Natural killer cell (primary cell): Measurements from ENCODE around the gene STK32A. TPM values are rescaled to one million over a fixed set of nuclear protein-coding genes. Genes with fewer than 3 reads are reported as not detected.

Experiments used
- ATAC-seq, 3 donors: fragments of 150-1000 bp in 2 of 3; fragments of 200-7000 bp in 1 of 3; cut with Tn5 transposase; 1 replicate in 1 of 3; 2 replicates in 2 of 3; pipeline ENCODE4 v1.10.0; 2021; ENCODE audit warnings: mild to moderate bottlenecking in 2 of 3, moderate library complexity in 2 of 3
- DNase-seq, 2 donors: peaks; one replicate each; pipeline versions ENCODE4 v3.0.0 to v3.0.0-alpha.2; 2013 to 2021; ENCODE audit warnings: mixed read lengths in 1 of 2
- H3K27ac ChIP-seq: one replicate; pipeline ENCODE4 v1.5.1; 2013; ENCODE audit warnings: mild to moderate bottlenecking, low read length
- H3K27me3 ChIP-seq: one replicate; pipeline ENCODE4 v1.6.1; 2013; ENCODE audit warnings: low read length; ENCODE audit not compliant: control insufficient read depth, insufficient read depth
- H3K36me3 ChIP-seq: one replicate; pipeline ENCODE4 v1.6.1; 2013; ENCODE audit warnings: low read length; ENCODE audit not compliant: control insufficient read depth, insufficient read depth
- H3K4me1 ChIP-seq: one replicate; pipeline ENCODE4 v1.6.1; 2013; ENCODE audit warnings: low read length; ENCODE audit not compliant: control insufficient read depth, insufficient read depth
- H3K4me3 ChIP-seq: one replicate; pipeline ENCODE4 v1.5.1; 2013; ENCODE audit warnings: low read length
- H3K9me3 ChIP-seq: one replicate; pipeline ENCODE4 v1.6.1; 2013; ENCODE audit warnings: low read length; ENCODE audit not compliant: control insufficient read depth, insufficient read depth
- H3K27ac Mint-ChIP-seq, 2 donors: one replicate each; pipeline ENCODE4 v1.8.0; 2022; ENCODE audit warnings: mild to moderate bottlenecking in 2 of 2, mixed read lengths in 2 of 2, moderate library complexity in 1 of 2
- H3K27me3 Mint-ChIP-seq, 2 donors: one replicate each; pipeline ENCODE4 v1.8.0; 2022; ENCODE audit warnings: low read depth in 2 of 2, mixed read lengths in 2 of 2
- H3K36me3 Mint-ChIP-seq: one replicate; pipeline ENCODE4 v1.8.0; 2022; ENCODE audit warnings: mixed read lengths
- H3K4me1 Mint-ChIP-seq, 2 donors: one replicate each; pipeline ENCODE4 v1.8.0; 2022; ENCODE audit warnings: mixed read lengths in 2 of 2
- H3K4me3 Mint-ChIP-seq: one replicate; pipeline ENCODE4 v1.8.0; 2022; ENCODE audit warnings: mild to moderate bottlenecking, moderate library complexity, mixed read lengths
- H3K9me3 Mint-ChIP-seq, 2 donors: one replicate each; pipeline ENCODE4 v1.8.0; 2022; ENCODE audit warnings: mixed read lengths in 2 of 2
- WGBS: methylation state at CpG from one replicate; pipeline ENCODE4 v1.1.7; 2013; ENCODE audit warnings: missing lambda C conversion rate; ENCODE audit not compliant: insufficient coverage; 5-methylcytosine and 5-hydroxymethylcytosine counted together
- intact Hi-C: fragments of 100-400 bp; cut with micrococcal nuclease; formaldehyde crosslinking; loops from one replicate; pipeline ENCODE4 v1.14.2; 2022
- total RNA-seq, 4 donors: library from RNA; stranded (reverse); fragments of 120-200 nt in 1 of 4; gene quantifications; one replicate each; pipeline versions ENCODE4 v1.2.3 to v1.2.4, GENCODE V29; 2013 to 2022
- TF ChIP-seq, protein P1 (sequence below): fragments of 200-600 bp; IDR thresholded peaks from one replicate; pipeline ENCODE4 v1.8.0; 2022; ENCODE audit warnings: antibody characterized with exemption

STK32A gene
- total RNA-seq, 3 donors from 2014 or later (not counting 1 experiment from before 2014, with no cell fraction given), result not detected

DNA sequence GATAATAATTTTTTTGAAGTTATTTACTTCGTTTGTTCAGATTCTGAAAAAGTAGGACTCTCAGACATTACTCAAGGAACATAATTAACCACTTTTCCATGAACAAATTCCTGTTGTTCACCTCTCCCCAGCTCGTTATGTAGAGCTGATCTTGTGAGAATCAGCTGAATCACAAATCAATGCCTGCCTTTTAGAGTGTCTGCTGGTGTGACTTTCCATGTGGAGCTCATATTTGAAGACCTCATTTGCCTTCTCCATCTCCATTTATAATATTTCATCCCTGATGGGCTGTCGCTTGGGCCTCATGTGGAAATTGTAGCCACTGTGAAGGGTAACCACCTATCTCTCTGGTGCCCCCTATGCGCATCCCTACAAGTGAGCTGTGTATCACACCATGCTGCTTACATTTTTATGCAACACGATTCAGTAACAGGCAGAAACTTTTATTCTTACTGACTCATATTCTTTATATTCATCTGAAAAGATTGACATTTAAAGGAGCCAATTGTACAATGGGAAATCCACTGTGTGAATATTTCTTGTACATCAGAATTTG is 111.3 kb downstream of the STK32A start:
- no peaks in the 10 kb centered on the region for H3K36me3 ChIP-seq
- no peaks in the 10 kb centered on the region for H3K9me3 Mint-ChIP-seq
- H3K27ac ChIP-seq, result no peak overlapping the region
- TF ChIP-seq, protein P1, sequence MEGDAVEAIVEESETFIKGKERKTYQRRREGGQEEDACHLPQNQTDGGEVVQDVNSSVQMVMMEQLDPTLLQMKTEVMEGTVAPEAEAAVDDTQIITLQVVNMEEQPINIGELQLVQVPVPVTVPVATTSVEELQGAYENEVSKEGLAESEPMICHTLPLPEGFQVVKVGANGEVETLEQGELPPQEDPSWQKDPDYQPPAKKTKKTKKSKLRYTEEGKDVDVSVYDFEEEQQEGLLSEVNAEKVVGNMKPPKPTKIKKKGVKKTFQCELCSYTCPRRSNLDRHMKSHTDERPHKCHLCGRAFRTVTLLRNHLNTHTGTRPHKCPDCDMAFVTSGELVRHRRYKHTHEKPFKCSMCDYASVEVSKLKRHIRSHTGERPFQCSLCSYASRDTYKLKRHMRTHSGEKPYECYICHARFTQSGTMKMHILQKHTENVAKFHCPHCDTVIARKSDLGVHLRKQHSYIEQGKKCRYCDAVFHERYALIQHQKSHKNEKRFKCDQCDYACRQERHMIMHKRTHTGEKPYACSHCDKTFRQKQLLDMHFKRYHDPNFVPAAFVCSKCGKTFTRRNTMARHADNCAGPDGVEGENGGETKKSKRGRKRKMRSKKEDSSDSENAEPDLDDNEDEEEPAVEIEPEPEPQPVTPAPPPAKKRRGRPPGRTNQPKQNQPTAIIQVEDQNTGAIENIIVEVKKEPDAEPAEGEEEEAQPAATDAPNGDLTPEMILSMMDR, result no peak
- no peaks in the 10 kb centered on the region for H3K27me3 Mint-ChIP-seq
- no peak overlapping the region for H3K4me3 Mint-ChIP-seq
- intact Hi-C loops, result no loop called here
- H3K36me3 Mint-ChIP-seq, result no peaks in the 10 kb centered on the region
- H3K27me3 ChIP-seq, result no peaks in the 10 kb centered on the region
- H3K27ac Mint-ChIP-seq, result no peak overlapping the region
- H3K4me1 ChIP-seq, result no peaks in the 10 kb centered on the region
- DNase-seq (no peak), ATAC-seq (no peak)
- no peak overlapping the region for H3K4me3 ChIP-seq
- no peaks in the 10 kb centered on the region for H3K9me3 ChIP-seq
- no peaks in the 10 kb centered on the region for H3K4me1 Mint-ChIP-seq
- WGBS, result 80% methylated on average over 5 of the region's 5 CpGs

DNA sequence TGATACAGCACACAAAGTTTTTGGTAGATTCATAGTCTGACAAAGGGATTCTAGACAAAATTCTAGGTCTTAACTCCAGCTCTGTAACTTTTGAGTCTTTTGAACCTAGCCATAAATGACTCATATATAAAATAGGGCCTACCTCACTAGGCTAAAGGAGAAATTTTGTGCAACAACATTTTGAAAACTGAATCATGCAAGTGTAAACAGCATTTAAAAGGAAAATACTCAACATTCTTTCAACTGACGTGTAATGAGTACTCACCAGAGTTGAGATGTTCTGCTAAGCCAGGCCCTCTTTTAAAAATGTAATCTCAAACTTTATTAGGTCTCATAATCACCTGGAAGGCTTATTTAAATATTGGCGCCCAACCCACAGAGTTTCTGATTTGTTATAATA is 113.2 kb downstream of the STK32A start:
- Mint-ChIP-seq H3K4me3 (no peak overlapping the region), H3K4me1 (no peaks in the 10 kb centered on the region), H3K9me3 (no peaks in the 10 kb centered on the region), H3K27ac (no peak overlapping the region), H3K27me3 (peaks cover 0 to 7% of the 10 kb centered on the region in 2 donors), H3K36me3 (no peaks in the 10 kb centered on the region)
- H3K36me3 ChIP-seq, result no peaks in the 10 kb centered on the region
- no peak overlapping the region for H3K4me3 ChIP-seq
- no peaks in the 10 kb centered on the region for H3K9me3 ChIP-seq
- no peaks in the 10 kb centered on the region for H3K4me1 ChIP-seq
- TF ChIP-seq, protein P1, result no peak
- 91% methylated on average over 1 of the region's 2 CpGs for WGBS
- ATAC-seq (no peak), DNase-seq (no peak)
- H3K27ac ChIP-seq, result no peak overlapping the region
- intact Hi-C loops, result no loop called here
- H3K27me3 ChIP-seq, result no peaks in the 10 kb centered on the region

DNA sequence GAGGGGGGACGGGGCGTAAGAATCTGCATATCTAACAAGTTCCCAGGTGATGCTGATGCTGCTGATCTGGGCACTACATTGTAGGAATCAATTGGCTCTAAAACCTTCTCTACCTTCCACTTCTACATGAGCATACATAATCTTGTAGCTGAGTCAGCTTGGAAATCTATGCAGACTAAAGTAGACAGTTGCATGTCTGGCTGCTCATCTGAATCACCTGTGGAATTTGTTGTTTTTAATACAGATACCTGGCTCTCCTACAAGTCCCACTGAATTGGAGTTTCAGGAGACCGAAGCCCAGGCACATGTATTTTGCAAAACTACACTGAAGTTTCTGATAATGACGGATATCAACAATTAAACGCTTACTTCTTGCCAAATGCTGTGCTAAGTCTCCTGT is 113.6 kb downstream of the STK32A start:
- Histone ChIP-seq H3K27me3 (no peaks in the 10 kb centered on the region), H3K27ac (no peak overlapping the region), H3K4me1 (no peaks in the 10 kb centered on the region), H3K4me3 (no peak overlapping the region), H3K9me3 (no peaks in the 10 kb centered on the region), H3K36me3 (no peaks in the 10 kb centered on the region)
- no peaks in the 10 kb centered on the region for H3K9me3 Mint-ChIP-seq
- TF ChIP-seq, protein P1, result no peak
- DNase-seq (no peak), ATAC-seq (no peak)
- intact Hi-C loops, result no loop called here
- H3K4me1 Mint-ChIP-seq, result no peaks in the 10 kb centered on the region
- no peaks in the 10 kb centered on the region for H3K36me3 Mint-ChIP-seq
- no peak overlapping the region for H3K4me3 Mint-ChIP-seq
- WGBS, result 95% methylated on average over 5 of the region's 5 CpGs
- no peak overlapping the region for H3K27ac Mint-ChIP-seq
- peaks cover 0 to 7% of the 10 kb centered on the region in 2 donors for H3K27me3 Mint-ChIP-seq

DNA sequence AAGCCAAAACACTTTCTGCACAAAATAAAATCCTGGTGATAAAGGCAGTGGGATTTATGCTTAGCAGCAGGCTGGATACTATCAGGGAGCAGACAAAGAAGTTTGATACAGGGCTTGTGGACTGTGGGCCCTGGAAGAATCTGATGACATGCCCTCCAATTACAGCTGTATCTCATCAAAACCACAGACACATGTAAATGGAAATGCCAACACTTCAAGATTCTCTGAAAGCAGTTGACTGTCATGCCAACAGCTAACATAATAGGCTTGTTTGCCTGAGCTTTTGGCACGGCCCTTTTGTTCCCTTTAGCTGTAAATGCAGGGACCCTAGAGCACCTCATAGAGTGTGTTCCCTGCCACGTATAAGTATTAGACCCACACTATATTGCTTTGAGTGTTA is 114.4 kb downstream of the STK32A start:
- WGBS, result 43% methylated on average over 1 of the region's 2 CpGs
- no peak overlapping the region for H3K4me3 Mint-ChIP-seq
- no peaks in the 10 kb centered on the region for H3K9me3 Mint-ChIP-seq
- Histone ChIP-seq H3K27ac (no peak overlapping the region), H3K4me1 (no peaks in the 10 kb centered on the region), H3K36me3 (no peaks in the 10 kb centered on the region), H3K4me3 (no peak overlapping the region), H3K27me3 (no peaks in the 10 kb centered on the region), H3K9me3 (no peaks in the 10 kb centered on the region)
- no peak overlapping the region for H3K27ac Mint-ChIP-seq
- no peaks in the 10 kb centered on the region for H3K4me1 Mint-ChIP-seq
- TF ChIP-seq, protein P1, result no peak
- intact Hi-C loops, result no loop called here
- ATAC-seq, result no peak
- H3K27me3 Mint-ChIP-seq, result peaks cover 0 to 7% of the 10 kb centered on the region in 2 donors
- H3K36me3 Mint-ChIP-seq, result no peaks in the 10 kb centered on the region
- no peak for DNase-seq
